ENCODE results near the gene SNX8.

GRCh38 chr7:2217716-2218443 is 96.4 kb downstream of the SNX8 start:
- no peak for TF ChIP-seq SMC3 (IDR thresholded peaks at IDR 0.05; ENCODE audit: low read depth, low read length)
- TF ChIP-seq, protein P1, sequence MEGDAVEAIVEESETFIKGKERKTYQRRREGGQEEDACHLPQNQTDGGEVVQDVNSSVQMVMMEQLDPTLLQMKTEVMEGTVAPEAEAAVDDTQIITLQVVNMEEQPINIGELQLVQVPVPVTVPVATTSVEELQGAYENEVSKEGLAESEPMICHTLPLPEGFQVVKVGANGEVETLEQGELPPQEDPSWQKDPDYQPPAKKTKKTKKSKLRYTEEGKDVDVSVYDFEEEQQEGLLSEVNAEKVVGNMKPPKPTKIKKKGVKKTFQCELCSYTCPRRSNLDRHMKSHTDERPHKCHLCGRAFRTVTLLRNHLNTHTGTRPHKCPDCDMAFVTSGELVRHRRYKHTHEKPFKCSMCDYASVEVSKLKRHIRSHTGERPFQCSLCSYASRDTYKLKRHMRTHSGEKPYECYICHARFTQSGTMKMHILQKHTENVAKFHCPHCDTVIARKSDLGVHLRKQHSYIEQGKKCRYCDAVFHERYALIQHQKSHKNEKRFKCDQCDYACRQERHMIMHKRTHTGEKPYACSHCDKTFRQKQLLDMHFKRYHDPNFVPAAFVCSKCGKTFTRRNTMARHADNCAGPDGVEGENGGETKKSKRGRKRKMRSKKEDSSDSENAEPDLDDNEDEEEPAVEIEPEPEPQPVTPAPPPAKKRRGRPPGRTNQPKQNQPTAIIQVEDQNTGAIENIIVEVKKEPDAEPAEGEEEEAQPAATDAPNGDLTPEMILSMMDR (conservative IDR thresholded peaks at IDR 0.05; ENCODE audit: low read depth, low read length): no peak

Measured in IMR-90 (cell line).